Fibroblast of lung (primary cell): ENCODE results near the gene ITPR3.

Source experiments
- CTCF ChIP-seq, 2 donors: IDR thresholded peaks in 1 of 2; conservative IDR thresholded peaks in 1 of 2; 1 replicate in 1 of 2; 2 replicates in 1 of 2; pipeline ENCODE4 v1.5.1; 2011 to 2012; ENCODE audit warnings: low read length in 2 of 2, control low read depth in 1 of 2, inconsistent platforms in 1 of 2, low read depth in 1 of 2, mild to moderate bottlenecking in 1 of 2
- EZH2 ChIP-seq: IDR thresholded peaks from 2 replicates; pipeline ENCODE4 v1.5.1; 2012; ENCODE audit warnings: low read length, control low read depth, mild to moderate bottlenecking; ENCODE audit errors: missing control alignments

- TF ChIP-seq CTCF (conservative IDR thresholded peaks at IDR 0.05 in 1 of 2, IDR thresholded peaks at IDR 0.05 in 1 of 2; ENCODE audit: low read depth in 1 of 2, low read length in 2 of 2) (no peak), EZH2 (no peak)
Measured at GRCh38 chr6:33588894-33589293, 32.2 kb upstream of the ITPR3 start.
